IPS-15b (cell line): Measurements from ENCODE around the gene PNPLA5.

Experiments used
- H3K27me3 ChIP-seq: one replicate; pipeline ENCODE4 v1.6.1; 2013; ENCODE audit warnings: low read length; ENCODE audit not compliant: control insufficient read depth, insufficient read depth
- H3K36me3 ChIP-seq: one replicate; pipeline ENCODE4 v1.6.1; 2013; ENCODE audit warnings: low read length; ENCODE audit not compliant: control insufficient read depth, insufficient read depth
- H3K4me1 ChIP-seq: one replicate; pipeline ENCODE4 v1.6.1; 2013; ENCODE audit warnings: mild to moderate bottlenecking, low read length; ENCODE audit not compliant: control insufficient read depth, insufficient read depth
- H3K4me3 ChIP-seq: one replicate; pipeline ENCODE4 v1.5.1; 2013; ENCODE audit warnings: low read depth, low read length
- H3K9ac ChIP-seq: one replicate; pipeline ENCODE4 v1.6.1; 2013; ENCODE audit warnings: low read depth, mild to moderate bottlenecking, low read length
- H3K9me3 ChIP-seq: one replicate; pipeline ENCODE4 v1.6.1; 2013; ENCODE audit warnings: mild to moderate bottlenecking, low read length; ENCODE audit not compliant: control insufficient read depth, insufficient read depth

The PNPLA5 gene

GRCh38 chr22:43895986-43896645 is 4.3 kb upstream of the PNPLA5 start:
- peaks cover 7% of the 10 kb centered on the region for H3K27me3 ChIP-seq
- H3K4me1 ChIP-seq = no peaks in the 10 kb centered on the region
- no peak overlapping the region for H3K4me3 ChIP-seq
- no peaks in the 10 kb centered on the region for H3K9me3 ChIP-seq
- H3K36me3 ChIP-seq = no peaks in the 10 kb centered on the region
- H3K9ac ChIP-seq = no peak overlapping the region

- no peaks in the 10 kb centered on the region for H3K4me1 ChIP-seq
- H3K36me3 ChIP-seq = peaks cover 2% of the 10 kb centered on the region
- H3K27me3 ChIP-seq = peaks cover 15% of the 10 kb centered on the region
- peak overlapping the region; percentile 37 for H3K9ac ChIP-seq
- H3K4me3 ChIP-seq = no peak overlapping the region
- H3K9me3 ChIP-seq = no peaks in the 10 kb centered on the region
Observed at GRCh38 chr22:43894122-43894521, 2.3 kb upstream of the PNPLA5 start.

- no peaks in the 10 kb centered on the region for H3K9me3 ChIP-seq
- H3K27me3 ChIP-seq = peaks cover 15% of the 10 kb centered on the region
- H3K9ac ChIP-seq = no peak overlapping the region
- no peak overlapping the region for H3K4me3 ChIP-seq
- H3K4me1 ChIP-seq = no peaks in the 10 kb centered on the region
- H3K36me3 ChIP-seq = peaks cover 2% of the 10 kb centered on the region
Observed at GRCh38 chr22:43893266-43893665, 1.5 kb upstream of the PNPLA5 start.

GRCh38 chr22:43892183-43892894 is 526 bp upstream of the PNPLA5 start:
- Histone ChIP-seq H3K27me3 (peaks cover 15% of the 10 kb centered on the region), H3K36me3 (peaks cover 2% of the 10 kb centered on the region), H3K9ac (no peak overlapping the region), H3K9me3 (no peaks in the 10 kb centered on the region), H3K4me3 (peak overlapping the region; percentile 82), H3K4me1 (no peaks in the 10 kb centered on the region)

- Histone ChIP-seq H3K4me1 (no peaks in the 10 kb centered on the region), H3K9ac (peak overlapping the region; percentile 47), H3K36me3 (peaks cover 2% of the 10 kb centered on the region), H3K9me3 (no peaks in the 10 kb centered on the region), H3K4me3 (peak overlapping the region; percentile 82), H3K27me3 (peaks cover 15% of the 10 kb centered on the region)
Observed at GRCh38 chr22:43890901-43891331, 897 bp downstream of the PNPLA5 start.

GRCh38 chr22:43889860-43890253 is 2.0 kb downstream of the PNPLA5 start:
- Histone ChIP-seq H3K27me3 (peaks cover 15% of the 10 kb centered on the region), H3K9ac (no peak overlapping the region), H3K36me3 (peaks cover 2% of the 10 kb centered on the region), H3K4me1 (no peaks in the 10 kb centered on the region), H3K9me3 (no peaks in the 10 kb centered on the region), H3K4me3 (no peak overlapping the region)

- H3K4me3 ChIP-seq = no peak overlapping the region
- H3K4me1 ChIP-seq = no peaks in the 10 kb centered on the region
- no peak overlapping the region for H3K9ac ChIP-seq
Observed at GRCh38 chr22:43889201-43889859, 2.5 kb downstream of the PNPLA5 start.

GRCh38 chr22:43888740-43889139 is 3.1 kb downstream of the PNPLA5 start:
- H3K9ac ChIP-seq = no peak overlapping the region
- H3K36me3 ChIP-seq = peaks cover 2% of the 10 kb centered on the region
- no peaks in the 10 kb centered on the region for H3K9me3 ChIP-seq
- H3K4me1 ChIP-seq = no peaks in the 10 kb centered on the region
- peaks cover 15% of the 10 kb centered on the region for H3K27me3 ChIP-seq
- H3K4me3 ChIP-seq = no peak overlapping the region

More at GRCh38 chr22:43889201-43889859, 2.5 kb downstream of the PNPLA5 start:
- Histone ChIP-seq H3K27me3 (peaks cover 15% of the 10 kb centered on the region), H3K36me3 (peaks cover 2% of the 10 kb centered on the region), H3K9me3 (no peaks in the 10 kb centered on the region)

GRCh38 chr22:43887391-43887790 is 4.4 kb downstream of the PNPLA5 start:
- Histone ChIP-seq H3K9me3 (no peaks in the 10 kb centered on the region), H3K4me1 (no peaks in the 10 kb centered on the region), H3K27me3 (peaks cover 11% of the 10 kb centered on the region), H3K4me3 (no peak overlapping the region), H3K36me3 (peaks cover 2% of the 10 kb centered on the region), H3K9ac (no peak overlapping the region)

GRCh38 chr22:43886231-43886630 is 5.6 kb downstream of the PNPLA5 start:
- H3K9me3 ChIP-seq = no peaks in the 10 kb centered on the region
- H3K36me3 ChIP-seq = peaks cover 4% of the 10 kb centered on the region
- H3K9ac ChIP-seq = no peak overlapping the region
- no peaks in the 10 kb centered on the region for H3K4me1 ChIP-seq
- peaks cover 7% of the 10 kb centered on the region for H3K27me3 ChIP-seq
- H3K4me3 ChIP-seq = no peak overlapping the region

- Histone ChIP-seq H3K4me3 (no peak overlapping the region), H3K36me3 (peaks cover 3% of the 10 kb centered on the region), H3K9ac (no peak overlapping the region), H3K27me3 (peaks cover 7% of the 10 kb centered on the region), H3K4me1 (no peaks in the 10 kb centered on the region), H3K9me3 (no peaks in the 10 kb centered on the region)
Observed at GRCh38 chr22:43885786-43886185, 6.0 kb downstream of the PNPLA5 start.

GRCh38 chr22:43885319-43885671 is 6.5 kb downstream of the PNPLA5 start:
- Histone ChIP-seq H3K9ac (no peak overlapping the region), H3K36me3 (peaks cover 5% of the 10 kb centered on the region), H3K9me3 (no peaks in the 10 kb centered on the region), H3K27me3 (peaks cover 4% of the 10 kb centered on the region), H3K4me1 (no peaks in the 10 kb centered on the region), H3K4me3 (no peak overlapping the region)
